ENCODE data around the gene PRR3.

GRCh38 chr6:30601815-30602641, 44.9 kb downstream of the PRR3 start:
- no peak for TF ChIP-seq CTCF (IDR thresholded peaks at IDR 0.05)
- TF ChIP-seq POLR2AphosphoS5 (IDR thresholded peaks at IDR 0.05; ENCODE audit: low read depth, low read length): no peak; the same call in 1 of the 2 replicates

All from Panc1 (cell line).